HepG2 (cell line): ENCODE results near the gene ZSCAN23. TPM values are rescaled to one million over a fixed set of nuclear protein-coding genes. Genes with fewer than 3 reads are reported as not detected.
A peak's percentile ranks its signal among the peaks of the same experiment; 100 is the strongest.

Experiments
- CCDC6 ChIP-seq: sonication (generic); formaldehyde crosslinking; IDR thresholded peaks from 2 replicates; pipeline ENCODE4 v1.8.1; 2022; ENCODE audit warnings: mild to moderate bottlenecking, missing genetic modification reagents, moderate library complexity
- HNRNPLL ChIP-seq: fragments of 200-400 bp; formaldehyde crosslinking; IDR thresholded peaks from 2 replicates; pipeline ENCODE4 v1.6.1; 2017; ENCODE audit warnings: mild to moderate bottlenecking, low read depth, low read length; ENCODE audit not compliant: poor library complexity, severe bottlenecking
- HOXA9 ChIP-seq: sonication (generic); formaldehyde crosslinking; IDR thresholded peaks from 2 replicates; pipeline ENCODE4 v1.8.1; 2022; ENCODE audit warnings: missing genetic modification reagents, mild to moderate bottlenecking, moderate library complexity, borderline replicate concordance
- PCBP1 ChIP-seq: fragments of 200-400 bp; formaldehyde crosslinking; IDR thresholded peaks from 2 replicates; pipeline ENCODE4 v1.6.1; 2017; ENCODE audit warnings: mild to moderate bottlenecking, low read depth, low read length, borderline replicate concordance
- PITX1 ChIP-seq: sonication (generic); formaldehyde crosslinking; IDR thresholded peaks from 2 replicates; pipeline ENCODE4 v1.5.1; 2020; ENCODE audit warnings: mild to moderate bottlenecking, missing genetic modification reagents
- RAD21 ChIP-seq: fragments of 450-650 bp; formaldehyde crosslinking; IDR thresholded peaks from 2 replicates; pipeline ENCODE4 v1.5.0; 2020; ENCODE audit warnings: mild to moderate bottlenecking
- RCOR2 ChIP-seq: IDR thresholded peaks from 2 replicates; pipeline ENCODE4 v1.6.1; 2016; ENCODE audit warnings: missing biosample characterization, missing genetic modification reagents
- SNAPC2 ChIP-seq: sonication (generic); formaldehyde crosslinking; IDR thresholded peaks from 2 replicates; pipeline ENCODE4 v1.8.1; 2022; ENCODE audit warnings: mild to moderate bottlenecking, missing genetic modification reagents
- TCF7 ChIP-seq: sonication (generic); IDR thresholded peaks from 2 replicates; pipeline ENCODE4 v1.6.1; 2016; ENCODE audit warnings: antibody characterized with exemption, low read depth
- YY1 ChIP-seq: IDR thresholded peaks from 2 replicates; pipeline ENCODE4 v1.6.1; 2011; ENCODE audit warnings: low read length, low read depth, moderate library complexity, mild to moderate bottlenecking; ENCODE audit not compliant: insufficient read depth, insufficient replicate concordance
- ZBTB7A ChIP-seq: sonication (generic); formaldehyde crosslinking; IDR thresholded peaks from 2 replicates; pipeline ENCODE4 v1.8.0; 2022; ENCODE audit warnings: mild to moderate bottlenecking, missing genetic modification reagents
- ZFP62 ChIP-seq: sonication (generic); formaldehyde crosslinking; IDR thresholded peaks from 2 replicates; pipeline ENCODE4 v1.4.0; 2020; ENCODE audit warnings: missing genetic modification reagents
- ZFP90 ChIP-seq: sonication (generic); formaldehyde crosslinking; IDR thresholded peaks from 2 replicates; pipeline ENCODE4 v1.8.0; 2022; ENCODE audit warnings: missing genetic modification reagents, mild to moderate bottlenecking, inconsistent platforms, borderline replicate concordance
- ZNF296 ChIP-seq: sonication (generic); formaldehyde crosslinking; conservative IDR thresholded peaks from 2 replicates; pipeline ENCODE4 v1.5.0; 2020; ENCODE audit warnings: mild to moderate bottlenecking, missing genetic modification reagents
- ZNF337 ChIP-seq: sonication (generic); formaldehyde crosslinking; IDR thresholded peaks from 2 replicates; pipeline ENCODE4 v1.5.1; 2020; ENCODE audit warnings: missing genetic modification reagents, low read depth, mild to moderate bottlenecking, borderline replicate concordance
- ZNF556 ChIP-seq: sonication (generic); formaldehyde crosslinking; IDR thresholded peaks from 2 replicates; pipeline ENCODE4 v1.4.0; 2020; ENCODE audit warnings: mild to moderate bottlenecking, missing genetic modification reagents, borderline replicate concordance
- ZNF674 ChIP-seq: sonication (generic); formaldehyde crosslinking; IDR thresholded peaks from 2 replicates; pipeline ENCODE4 v1.5.0; 2020; ENCODE audit warnings: low read depth, mild to moderate bottlenecking, missing genetic modification reagents
- ZNF800 ChIP-seq: sonication (generic); formaldehyde crosslinking; IDR thresholded peaks from 2 replicates; pipeline ENCODE4 v1.4.0; 2020; ENCODE audit warnings: missing genetic modification reagents
- ZNF879 ChIP-seq: sonication (generic); formaldehyde crosslinking; IDR thresholded peaks from 2 replicates; pipeline ENCODE4 v1.8.1; 2023; ENCODE audit warnings: missing genetic modification reagents
- polyA plus RNA-seq, 8 experiments: library from polyadenylated mRNA; depleted of rRNA in 3 of 8; stranded (reverse) in 7 of 8; unstranded in 1 of 8; fragments of >200 nt; fragmentation: Illumina TruSeq in 4 of 8; extraction: Trizol in 4 of 8; gene quantifications; 2 replicates each; pipeline versions ENCODE4 v1.2.1 to v1.2.3, GENCODE V29; 2011 to 2016; ENCODE audit warnings: low read depth in 4 of 8, missing spikeins in 1 of 8, mixed read lengths in 1 of 8; ENCODE audit not compliant: insufficient read depth in 1 of 8
- total RNA-seq, 5 experiments: library from RNA; depleted of rRNA; stranded (reverse); fragments of >200 nt; fragmentation: Illumina TruSeq; extraction: Trizol; gene quantifications; 2 replicates each; pipeline ENCODE4 v1.2.3, GENCODE V29; 2016; ENCODE audit warnings: low read depth in 1 of 5
- TF ChIP-seq, protein P1 (sequence below): sonication (generic); formaldehyde crosslinking; IDR thresholded peaks from 2 replicates; pipeline ENCODE4 v1.5.0; 2020; ENCODE audit warnings: mild to moderate bottlenecking, missing genetic modification reagents
- TF ChIP-seq, protein P2 (sequence below): sonication (generic); formaldehyde crosslinking; IDR thresholded peaks from 2 replicates; pipeline ENCODE4 v1.4.0; 2020; ENCODE audit warnings: missing genetic modification reagents
- TF ChIP-seq, protein P3 (sequence below): sonication (generic); formaldehyde crosslinking; conservative IDR thresholded peaks from 2 replicates; pipeline ENCODE4 v1.8.1; 2023; ENCODE audit warnings: missing genetic modification reagents

The ZSCAN23 gene
- total and polyA plus RNA-seq, 2 of the 13 experiments (the other 11 are each of a cell fraction or from before 2014, with no cell fraction given), result 0.29 to 1.2 TPM

DNA sequence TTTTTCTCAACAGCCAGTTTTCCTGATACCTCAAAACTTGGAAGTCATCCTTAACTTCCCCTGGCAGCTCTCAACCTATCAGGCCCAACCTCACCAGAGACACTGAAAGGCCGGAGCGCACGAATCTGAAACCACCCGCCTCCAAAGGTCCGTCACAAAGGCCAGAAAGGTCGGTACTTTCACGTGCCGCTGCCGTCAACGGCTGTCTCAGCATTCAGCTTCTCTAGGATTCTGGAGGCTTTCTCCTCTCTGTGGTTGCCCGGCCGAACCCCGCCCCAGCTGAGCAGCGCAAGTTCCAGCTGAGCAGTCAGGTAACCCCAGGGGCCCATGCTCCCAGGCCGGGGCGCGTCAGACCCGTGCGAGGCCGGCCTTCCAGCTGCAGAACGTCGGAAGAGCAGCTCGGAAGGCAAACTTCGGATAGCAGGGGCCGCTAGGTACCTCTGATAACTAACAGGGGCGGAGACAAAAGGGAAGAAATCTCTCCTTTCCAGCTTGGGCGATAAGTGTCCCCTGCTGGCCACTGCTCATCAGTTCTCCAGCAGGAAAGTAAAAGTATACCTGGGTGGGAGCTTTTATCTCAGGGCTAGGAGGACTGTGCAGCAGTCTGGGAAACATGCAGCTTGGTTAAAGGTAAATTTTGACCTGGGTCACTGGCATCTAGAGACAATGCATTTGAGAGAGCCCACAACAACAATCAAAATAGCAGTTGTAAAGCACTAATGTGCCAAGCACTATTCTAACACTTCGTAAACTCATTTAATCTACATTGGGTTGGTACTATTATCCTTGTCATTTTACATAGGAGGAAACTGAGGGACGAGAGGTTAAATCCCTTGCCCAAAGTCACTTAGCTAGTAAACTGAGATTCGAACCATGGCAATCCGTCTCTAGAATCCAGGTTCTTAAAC is 59.8 kb downstream of the ZSCAN23 start (continued):
- TF ChIP-seq HNRNPLL (peak; percentile 90), ZNF800 (CRISPR knock-in tag) (peak; percentile 83), ZFP62 (CRISPR knock-in tag) (no peak), ZNF556 (CRISPR knock-in tag) (peak; percentile 48; the same call in 1 of the 2 replicates), SNAPC2 (CRISPR knock-in tag) (no peak), PCBP1 (no peak), ZBTB7A (CRISPR knock-in tag) (no peak), ZFP90 (no peak; the same call in 1 of the 2 replicates), ZNF674 (no peak), YY1 (peak; percentile 14), PITX1 (CRISPR knock-in tag) (peak; percentile 88), ZNF296 (CRISPR knock-in tag) (no peak), CCDC6 (peak; percentile 82; the same call in 1 of the 2 replicates), ZNF879 (no peak), RCOR2 (peak; percentile 71), ZNF337 (CRISPR knock-in tag) (peak; percentile 86; the same call in 1 of the 2 replicates), TCF7 (no peak; the same call in 1 of the 2 replicates), RAD21 (peak; percentile 75), HOXA9 (CRISPR knock-in tag) (no peak)
- TF ChIP-seq, protein P1, sequence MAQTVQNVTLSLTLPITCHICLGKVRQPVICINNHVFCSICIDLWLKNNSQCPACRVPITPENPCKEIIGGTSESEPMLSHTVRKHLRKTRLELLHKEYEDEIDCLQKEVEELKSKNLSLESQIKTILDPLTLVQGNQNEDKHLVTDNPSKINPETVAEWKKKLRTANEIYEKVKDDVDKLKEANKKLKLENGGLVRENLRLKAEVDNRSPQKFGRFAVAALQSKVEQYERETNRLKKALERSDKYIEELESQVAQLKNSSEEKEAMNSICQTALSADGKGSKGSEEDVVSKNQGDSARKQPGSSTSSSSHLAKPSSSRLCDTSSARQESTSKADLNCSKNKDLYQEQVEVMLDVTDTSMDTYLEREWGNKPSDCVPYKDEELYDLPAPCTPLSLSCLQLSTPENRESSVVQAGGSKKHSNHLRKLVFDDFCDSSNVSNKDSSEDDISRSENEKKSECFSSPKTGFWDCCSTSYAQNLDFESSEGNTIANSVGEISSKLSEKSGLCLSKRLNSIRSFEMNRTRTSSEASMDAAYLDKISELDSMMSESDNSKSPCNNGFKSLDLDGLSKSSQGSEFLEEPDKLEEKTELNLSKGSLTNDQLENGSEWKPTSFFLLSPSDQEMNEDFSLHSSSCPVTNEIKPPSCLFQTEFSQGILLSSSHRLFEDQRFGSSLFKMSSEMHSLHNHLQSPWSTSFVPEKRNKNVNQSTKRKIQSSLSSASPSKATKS (CRISPR knock-in tag), result no peak
- TF ChIP-seq, protein P2, sequence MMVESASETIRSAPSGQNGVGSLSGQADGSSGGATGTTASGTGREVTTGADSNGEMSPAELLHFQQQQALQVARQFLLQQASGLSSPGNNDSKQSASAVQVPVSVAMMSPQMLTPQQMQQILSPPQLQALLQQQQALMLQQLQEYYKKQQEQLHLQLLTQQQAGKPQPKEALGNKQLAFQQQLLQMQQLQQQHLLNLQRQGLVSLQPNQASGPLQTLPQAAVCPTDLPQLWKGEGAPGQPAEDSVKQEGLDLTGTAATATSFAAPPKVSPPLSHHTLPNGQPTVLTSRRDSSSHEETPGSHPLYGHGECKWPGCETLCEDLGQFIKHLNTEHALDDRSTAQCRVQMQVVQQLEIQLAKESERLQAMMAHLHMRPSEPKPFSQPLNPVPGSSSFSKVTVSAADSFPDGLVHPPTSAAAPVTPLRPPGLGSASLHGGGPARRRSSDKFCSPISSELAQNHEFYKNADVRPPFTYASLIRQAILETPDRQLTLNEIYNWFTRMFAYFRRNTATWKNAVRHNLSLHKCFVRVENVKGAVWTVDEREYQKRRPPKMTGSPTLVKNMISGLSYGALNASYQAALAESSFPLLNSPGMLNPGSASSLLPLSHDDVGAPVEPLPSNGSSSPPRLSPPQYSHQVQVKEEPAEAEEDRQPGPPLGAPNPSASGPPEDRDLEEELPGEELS (CRISPR knock-in tag), result peak; percentile 70
- TF ChIP-seq, protein P3, sequence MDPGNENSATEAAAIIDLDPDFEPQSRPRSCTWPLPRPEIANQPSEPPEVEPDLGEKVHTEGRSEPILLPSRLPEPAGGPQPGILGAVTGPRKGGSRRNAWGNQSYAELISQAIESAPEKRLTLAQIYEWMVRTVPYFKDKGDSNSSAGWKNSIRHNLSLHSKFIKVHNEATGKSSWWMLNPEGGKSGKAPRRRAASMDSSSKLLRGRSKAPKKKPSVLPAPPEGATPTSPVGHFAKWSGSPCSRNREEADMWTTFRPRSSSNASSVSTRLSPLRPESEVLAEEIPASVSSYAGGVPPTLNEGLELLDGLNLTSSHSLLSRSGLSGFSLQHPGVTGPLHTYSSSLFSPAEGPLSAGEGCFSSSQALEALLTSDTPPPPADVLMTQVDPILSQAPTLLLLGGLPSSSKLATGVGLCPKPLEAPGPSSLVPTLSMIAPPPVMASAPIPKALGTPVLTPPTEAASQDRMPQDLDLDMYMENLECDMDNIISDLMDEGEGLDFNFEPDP, result no peak
